ENCODE measurements around the gene RAD18.

RAD18 gene

GRCh38 chr3:8852511-8852910 lies 110.8 kb downstream of the RAD18 start:
- H3K4me1 ChIP-seq (ENCODE audit: insufficient read depth, low read length, severe bottlenecking): no peaks in the 10 kb centered on the region
- H3K36me3 ChIP-seq (ENCODE audit: insufficient read depth, low read length): no peaks in the 10 kb centered on the region
- no peak overlapping the region for H3K4me3 ChIP-seq (ENCODE audit: low read depth, low read length, poor library complexity, severe bottlenecking)
- no peaks in the 10 kb centered on the region for H3K79me2 ChIP-seq (ENCODE audit: insufficient read depth, low read length)
- no peak overlapping the region for H2AFZ ChIP-seq (ENCODE audit: low read length)
- no peaks in the 10 kb centered on the region for H3K9me3 ChIP-seq (ENCODE audit: low read length)
- no peak overlapping the region for H3K27ac ChIP-seq (ENCODE audit: low read depth, low read length, poor library complexity, severe bottlenecking)
- no peak overlapping the region for H3K4me2 ChIP-seq (ENCODE audit: low read length)
- no peak overlapping the region for H3K9ac ChIP-seq (ENCODE audit: low read length)
- H4K20me1 ChIP-seq (ENCODE audit: insufficient read depth, low read length): no peaks in the 10 kb centered on the region
- H3K9me2 ChIP-seq (ENCODE audit: low read depth, low read length): no peaks in the 10 kb centered on the region
- H3K27me3 ChIP-seq (ENCODE audit: insufficient read depth, low read length): no peaks in the 10 kb centered on the region
- H3F3A ChIP-seq (ENCODE audit: insufficient read depth, low read length): no peaks in the 10 kb centered on the region
- no peak for TF ChIP-seq EZH2 (IDR thresholded peaks at IDR 0.05; ENCODE audit: borderline replicate concordance, low read length)
- no peak for TF ChIP-seq CTCF (IDR thresholded peaks at IDR 0.05; ENCODE audit: low read length)

GRCh38 chr3:8851703-8852102 lies 111.6 kb downstream of the RAD18 start:
- no peaks in the 10 kb centered on the region for H3F3A ChIP-seq (ENCODE audit: insufficient read depth, low read length)
- TF ChIP-seq CTCF (IDR thresholded peaks at IDR 0.05; ENCODE audit: low read length) (no peak), EZH2 (IDR thresholded peaks at IDR 0.05; ENCODE audit: borderline replicate concordance, low read length) (no peak)
- no peaks in the 10 kb centered on the region for H3K9me3 ChIP-seq (ENCODE audit: low read length)
- no peaks in the 10 kb centered on the region for H3K79me2 ChIP-seq (ENCODE audit: insufficient read depth, low read length)
- no peaks in the 10 kb centered on the region for H3K4me1 ChIP-seq (ENCODE audit: insufficient read depth, low read length, severe bottlenecking)
- no peaks in the 10 kb centered on the region for H4K20me1 ChIP-seq (ENCODE audit: insufficient read depth, low read length)
- no peak overlapping the region for H3K4me3 ChIP-seq (ENCODE audit: low read depth, low read length, poor library complexity, severe bottlenecking)
- H3K4me2 ChIP-seq (ENCODE audit: low read length): no peak overlapping the region
- H3K27me3 ChIP-seq (ENCODE audit: insufficient read depth, low read length): no peaks in the 10 kb centered on the region
- no peak overlapping the region for H3K27ac ChIP-seq (ENCODE audit: low read depth, low read length, poor library complexity, severe bottlenecking)
- no peak overlapping the region for H3K9ac ChIP-seq (ENCODE audit: low read length)
- H3K36me3 ChIP-seq (ENCODE audit: insufficient read depth, low read length): no peaks in the 10 kb centered on the region
- H2AFZ ChIP-seq (ENCODE audit: low read length): no peak overlapping the region
- H3K9me2 ChIP-seq (ENCODE audit: low read depth, low read length): no peaks in the 10 kb centered on the region

- H3K36me3 ChIP-seq (ENCODE audit: insufficient read depth, low read length): no peaks in the 10 kb centered on the region
- no peaks in the 10 kb centered on the region for H3K79me2 ChIP-seq (ENCODE audit: insufficient read depth, low read length)
- no peak overlapping the region for H2AFZ ChIP-seq (ENCODE audit: low read length)
- no peaks in the 10 kb centered on the region for H3F3A ChIP-seq (ENCODE audit: insufficient read depth, low read length)
- H3K9me3 ChIP-seq (ENCODE audit: low read length): no peaks in the 10 kb centered on the region
- no peaks in the 10 kb centered on the region for H4K20me1 ChIP-seq (ENCODE audit: insufficient read depth, low read length)
- H3K27ac ChIP-seq (ENCODE audit: low read depth, low read length, poor library complexity, severe bottlenecking): no peak overlapping the region
- no peaks in the 10 kb centered on the region for H3K9me2 ChIP-seq (ENCODE audit: low read depth, low read length)
- no peak overlapping the region for H3K4me3 ChIP-seq (ENCODE audit: low read depth, low read length, poor library complexity, severe bottlenecking)
- no peaks in the 10 kb centered on the region for H3K4me1 ChIP-seq (ENCODE audit: insufficient read depth, low read length, severe bottlenecking)
- H3K27me3 ChIP-seq (ENCODE audit: insufficient read depth, low read length): no peaks in the 10 kb centered on the region
- H3K9ac ChIP-seq (ENCODE audit: low read length): no peak overlapping the region
- no peak overlapping the region for H3K4me2 ChIP-seq (ENCODE audit: low read length)
- TF ChIP-seq EZH2 (IDR thresholded peaks at IDR 0.05; ENCODE audit: borderline replicate concordance, low read length) (no peak), CTCF (IDR thresholded peaks at IDR 0.05; ENCODE audit: low read length) (no peak)
Measured at GRCh38 chr3:8848696-8849131, 114.6 kb downstream of the RAD18 start.

Measured in OCI-LY1 (cell line).